HUES64 (cell line): Measurements from ENCODE around the gene CIROP.

Experiments
- H3K27ac ChIP-seq: 2 replicates; pipeline ENCODE4 v1.7.0; 2013; ENCODE audit warnings: low read depth, low read length, inconsistent platforms
- H3K27me3 ChIP-seq: 2 replicates; pipeline ENCODE4 v1.6.1; 2013; ENCODE audit warnings: mild to moderate bottlenecking, low read length; ENCODE audit not compliant: insufficient read depth
- H3K36me3 ChIP-seq: 2 replicates; pipeline ENCODE4 v1.6.1; 2013; ENCODE audit warnings: mild to moderate bottlenecking, low read length; ENCODE audit not compliant: insufficient read depth
- H3K4me1 ChIP-seq: 2 replicates; pipeline ENCODE4 v1.6.1; 2013; ENCODE audit warnings: mild to moderate bottlenecking, low read length, moderate library complexity; ENCODE audit not compliant: insufficient read depth
- H3K4me3 ChIP-seq: 2 replicates; pipeline ENCODE4 v1.5.1; 2013; ENCODE audit warnings: mild to moderate bottlenecking, low read length, moderate library complexity
- H3K9ac ChIP-seq: 2 replicates; pipeline ENCODE4 v1.6.1; 2013; ENCODE audit warnings: mild to moderate bottlenecking, low read depth, low read length
- H3K9me3 ChIP-seq: 2 replicates; pipeline ENCODE4 v1.6.1; 2013; ENCODE audit warnings: low read depth, low read length; ENCODE audit not compliant: insufficient read depth
- WGBS: fragments of 150-250, 120-280 bp; methylation state at CpG from one replicate; pipeline ENCODE4 v1.1.7; 2013; ENCODE audit warnings: missing lambda C conversion rate; 5-methylcytosine and 5-hydroxymethylcytosine counted together

CIROP gene

GRCh38 chr14:23120541-23121251, 15.9 kb upstream of the CIROP start:
- Histone ChIP-seq H3K9me3 (no peaks in the 10 kb centered on the region), H3K4me3 (no peak overlapping the region), H3K27ac (no peak overlapping the region), H3K4me1 (peaks cover 26% of the 10 kb centered on the region), H3K9ac (no peak overlapping the region), H3K27me3 (no peaks in the 10 kb centered on the region), H3K36me3 (no peaks in the 10 kb centered on the region)
- WGBS = 22% methylated on average over 9 of the region's 9 CpGs

- Histone ChIP-seq H3K4me1 (peaks cover 21% of the 10 kb centered on the region), H3K27ac (no peak overlapping the region), H3K9ac (no peak overlapping the region)
Measured at GRCh38 chr14:23119363-23120327, 14.9 kb upstream of the CIROP start.

DNA sequence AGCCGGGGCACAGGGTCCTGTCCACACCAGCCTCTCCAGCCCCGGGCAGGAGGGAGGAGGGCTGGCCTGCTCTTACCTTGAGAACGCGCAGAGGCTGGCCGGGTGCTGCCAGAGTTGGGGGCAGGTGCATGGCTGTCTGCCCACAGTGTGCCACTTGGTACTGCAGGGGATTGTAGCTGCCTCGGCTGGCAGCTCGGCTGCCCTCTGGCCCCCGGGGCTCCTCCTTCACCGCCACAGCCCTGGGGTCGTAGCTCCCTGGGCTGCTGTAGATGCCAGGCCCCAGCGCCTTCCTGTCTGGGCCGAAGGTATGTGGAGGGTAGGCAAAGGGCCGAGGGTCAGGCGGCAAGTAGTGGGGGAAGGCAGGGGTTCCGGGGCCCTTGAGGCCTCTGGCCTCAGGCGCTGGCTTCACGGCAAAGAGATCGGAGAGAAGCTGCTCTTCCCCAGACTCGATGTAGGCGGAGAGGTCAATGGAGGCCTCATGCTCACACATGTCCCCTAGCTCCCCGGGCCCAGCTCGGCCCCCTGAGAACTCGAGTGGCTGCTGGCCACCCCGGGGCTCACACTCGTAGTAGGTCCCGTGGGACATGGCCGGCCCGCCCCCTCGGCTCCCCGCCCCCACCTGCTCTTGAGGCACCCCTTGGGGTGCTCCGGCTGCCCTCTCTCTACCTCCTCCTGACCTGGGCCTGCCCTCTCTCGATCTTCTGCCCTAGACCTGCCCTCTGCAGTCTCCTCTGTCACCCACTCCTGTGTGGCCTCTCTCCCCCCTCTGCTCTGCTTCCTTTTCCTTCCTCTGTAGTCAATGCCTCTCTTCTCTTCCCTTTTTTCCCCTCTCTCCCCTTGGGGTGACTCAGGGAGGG, 13.9 kb upstream of the CIROP start, which contains the start of gene CEBPE:
Gene CEBPE, minus strand, starts transcription at position 750 of the 857 bp plus-strand sequence. Its CDS starts 164 bp downstream, at position 586.
- 90% methylated on average over 32 of the region's 32 CpGs for WGBS
- no peaks in the 10 kb centered on the region for H3K27me3 ChIP-seq
- H3K4me3 ChIP-seq = no peak within 1 kb of the TSS
- peaks cover 27% of the 10 kb centered on the region for H3K4me1 ChIP-seq
- no peaks in the 10 kb centered on the region for H3K9me3 ChIP-seq
- H3K9ac ChIP-seq = no peak within 1 kb of the TSS
- H3K36me3 ChIP-seq = no peaks in the 10 kb centered on the region
- H3K27ac ChIP-seq = no peak within 1 kb of the TSS

More at GRCh38 chr14:23119363-23120327, 14.9 kb upstream of the CIROP start:
- Histone ChIP-seq H3K4me3 (no peak overlapping the region), H3K9me3 (no peaks in the 10 kb centered on the region), H3K36me3 (no peaks in the 10 kb centered on the region), H3K27me3 (no peaks in the 10 kb centered on the region)
- whole genome bisulfite sequencing = 69% methylated on average over 16 of the region's 16 CpGs

DNA sequence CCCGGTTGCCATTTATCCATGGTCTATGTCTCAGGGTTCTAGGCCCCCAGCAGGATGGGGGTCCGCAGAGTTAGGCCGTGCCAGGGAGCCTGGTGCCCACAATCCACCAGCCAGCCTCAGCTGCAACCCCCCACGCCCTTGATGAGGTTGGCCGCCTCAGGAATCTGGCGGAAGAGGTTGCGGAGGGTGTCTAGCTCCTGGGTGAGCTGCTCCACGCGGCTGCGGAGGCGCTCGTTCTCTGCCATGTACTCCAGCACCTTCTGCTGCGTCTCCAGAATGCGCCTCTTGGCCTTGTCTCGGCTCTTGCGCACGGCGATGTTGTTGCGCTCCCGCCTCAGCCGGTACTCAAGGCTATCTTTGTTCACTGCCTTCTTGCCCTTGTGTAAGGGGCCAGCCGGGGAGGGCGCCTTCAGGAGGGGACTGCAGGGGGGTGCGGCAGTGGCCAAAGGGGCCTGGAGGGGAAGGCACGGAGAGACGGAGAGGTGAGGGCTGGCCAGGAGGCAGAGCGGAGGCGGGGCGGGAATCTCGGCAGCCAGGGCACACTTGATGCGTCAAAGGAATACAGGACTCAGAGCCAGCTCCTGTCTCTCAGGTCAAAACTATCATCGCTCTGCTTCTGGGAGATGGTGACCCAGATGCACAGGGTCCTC, 12.7 kb upstream of the CIROP start:
- Histone ChIP-seq H3K36me3 (no peaks in the 10 kb centered on the region), H3K9me3 (no peaks in the 10 kb centered on the region), H3K9ac (no peak overlapping the region), H3K4me3 (no peak overlapping the region), H3K27ac (no peak overlapping the region), H3K27me3 (no peaks in the 10 kb centered on the region), H3K4me1 (peaks cover 34% of the 10 kb centered on the region)
- 92% methylated on average over 32 of the region's 32 CpGs for WGBS

DNA sequence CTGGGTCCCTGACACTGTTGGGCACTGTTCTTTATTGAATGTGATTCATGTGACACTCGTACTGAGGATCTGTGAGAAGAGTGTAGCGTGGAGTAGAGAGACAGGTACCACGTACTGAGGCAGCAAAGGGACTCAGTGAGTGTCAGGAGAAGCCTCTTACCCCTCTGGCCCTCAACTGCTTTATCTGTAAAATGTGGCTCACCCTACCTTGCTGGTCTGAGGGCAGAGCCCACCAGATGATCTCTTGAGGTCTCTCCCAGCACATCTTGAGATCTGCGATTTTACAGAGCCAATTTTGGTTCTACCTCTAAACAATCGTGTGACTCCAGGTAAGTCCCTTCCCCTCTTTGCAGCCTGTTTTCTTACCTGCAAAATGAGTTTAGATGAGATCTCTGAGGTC, 11.1 kb upstream of the CIROP start:
- Histone ChIP-seq H3K27ac (no peak overlapping the region), H3K4me1 (peaks cover 29% of the 10 kb centered on the region), H3K36me3 (no peaks in the 10 kb centered on the region), H3K4me3 (no peak overlapping the region), H3K9ac (no peak overlapping the region), H3K9me3 (no peaks in the 10 kb centered on the region), H3K27me3 (peaks cover 4% of the 10 kb centered on the region; the same call in 1 of the 2 replicates)
- 88% methylated on average over 5 of the region's 5 CpGs for WGBS

GRCh38 chr14:23115039-23115731, 10.4 kb upstream of the CIROP start:
- Histone ChIP-seq H3K27me3 (peaks cover 9% of the 10 kb centered on the region; the same call in 1 of the 2 replicates), H3K9ac (no peak overlapping the region), H3K27ac (no peak overlapping the region), H3K36me3 (no peaks in the 10 kb centered on the region), H3K4me1 (peaks cover 26% of the 10 kb centered on the region), H3K4me3 (no peak overlapping the region), H3K9me3 (no peaks in the 10 kb centered on the region)
- 94% methylated on average over 9 of the region's 10 CpGs for WGBS

DNA sequence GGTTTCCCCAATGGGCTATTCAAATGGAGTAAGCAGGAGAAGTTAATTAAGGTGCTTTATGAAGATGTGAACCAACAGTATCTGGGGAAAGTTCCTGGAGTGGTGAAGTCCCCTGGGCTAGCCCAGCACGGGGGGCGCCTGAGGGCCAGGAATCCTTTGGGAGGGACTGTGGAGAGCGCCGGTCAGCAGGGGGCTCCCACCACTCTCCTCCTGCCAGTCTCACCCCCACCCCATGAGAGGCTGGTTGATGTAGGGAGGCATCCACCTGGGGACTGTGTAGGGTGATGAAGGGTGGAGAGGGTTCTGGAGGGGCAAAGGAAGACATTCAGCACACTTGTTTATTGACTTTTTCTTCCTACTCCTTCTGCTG, 9.9 kb upstream of the CIROP start:
- no peak overlapping the region for H3K4me3 ChIP-seq
- no peaks in the 10 kb centered on the region for H3K9me3 ChIP-seq
- no peak overlapping the region for H3K27ac ChIP-seq
- H3K27me3 ChIP-seq = peaks cover 9% of the 10 kb centered on the region; the same call in 1 of the 2 replicates
- 75% methylated on average over 4 of the region's 4 CpGs for WGBS
- H3K4me1 ChIP-seq = peaks cover 21% of the 10 kb centered on the region
- H3K9ac ChIP-seq = no peak overlapping the region
- no peaks in the 10 kb centered on the region for H3K36me3 ChIP-seq

- peaks cover 9% of the 10 kb centered on the region; the same call in 1 of the 2 replicates for H3K27me3 ChIP-seq
- H3K9ac ChIP-seq = no peak overlapping the region
- WGBS = 72% methylated on average over 5 of the region's 5 CpGs
- H3K4me1 ChIP-seq = peaks cover 16% of the 10 kb centered on the region
- no peak overlapping the region for H3K4me3 ChIP-seq
- H3K36me3 ChIP-seq = no peaks in the 10 kb centered on the region
- no peak overlapping the region for H3K27ac ChIP-seq
- H3K9me3 ChIP-seq = no peaks in the 10 kb centered on the region
Measured at GRCh38 chr14:23114120-23114458, 9.3 kb upstream of the CIROP start.

DNA sequence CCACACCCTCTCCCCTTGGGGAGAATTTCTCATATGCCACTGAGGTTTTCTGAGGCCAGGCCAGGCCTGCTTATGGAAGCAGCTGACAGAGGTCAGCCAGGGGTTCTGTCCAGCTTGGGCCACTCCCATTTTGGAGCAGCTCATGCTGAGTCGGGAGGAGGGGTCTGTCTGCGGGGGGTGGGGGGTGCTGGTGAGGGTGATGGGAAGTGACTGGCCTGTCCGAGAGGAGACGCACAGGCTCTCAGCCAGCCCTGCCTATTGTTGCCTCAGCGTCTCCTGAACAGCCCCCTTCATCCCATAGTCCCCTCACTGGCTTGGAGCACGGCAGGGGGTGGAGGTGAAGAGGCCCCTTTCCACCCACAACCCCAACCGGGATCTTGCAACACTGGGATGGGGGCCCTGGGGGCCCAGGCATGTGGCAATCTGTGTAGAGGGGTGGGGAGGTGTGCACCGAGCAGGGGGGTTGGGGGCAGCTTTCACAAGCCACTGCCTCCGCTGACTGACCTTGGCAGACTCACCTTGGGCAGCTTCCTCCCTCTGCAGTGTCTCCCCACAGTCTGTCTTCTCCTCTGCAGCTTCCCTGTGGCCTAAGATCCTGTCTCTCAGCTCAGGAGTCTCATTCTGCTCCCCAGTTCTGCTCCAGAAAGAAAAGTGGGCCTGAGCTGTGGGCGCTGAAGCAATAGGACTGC, 8.8 kb upstream of the CIROP start:
- Histone ChIP-seq H3K27ac (no peak overlapping the region), H3K9me3 (peaks cover 4% of the 10 kb centered on the region; the same call in 1 of the 2 replicates), H3K4me3 (no peak overlapping the region), H3K4me1 (peaks cover 16% of the 10 kb centered on the region), H3K27me3 (peaks cover 9% of the 10 kb centered on the region; the same call in 1 of the 2 replicates), H3K36me3 (no peaks in the 10 kb centered on the region), H3K9ac (no peak overlapping the region)
- WGBS = 49% methylated on average over 5 of the region's 10 CpGs
